Measurements from ENCODE around the gene PYGB. TPM values are rescaled to one million over a fixed set of nuclear protein-coding genes. Genes with fewer than 3 reads are reported as not detected.

The PYGB gene
- total RNA-seq, 3 donors from 2014 or later, result 247 to 252 (median 247) TPM

DNA sequence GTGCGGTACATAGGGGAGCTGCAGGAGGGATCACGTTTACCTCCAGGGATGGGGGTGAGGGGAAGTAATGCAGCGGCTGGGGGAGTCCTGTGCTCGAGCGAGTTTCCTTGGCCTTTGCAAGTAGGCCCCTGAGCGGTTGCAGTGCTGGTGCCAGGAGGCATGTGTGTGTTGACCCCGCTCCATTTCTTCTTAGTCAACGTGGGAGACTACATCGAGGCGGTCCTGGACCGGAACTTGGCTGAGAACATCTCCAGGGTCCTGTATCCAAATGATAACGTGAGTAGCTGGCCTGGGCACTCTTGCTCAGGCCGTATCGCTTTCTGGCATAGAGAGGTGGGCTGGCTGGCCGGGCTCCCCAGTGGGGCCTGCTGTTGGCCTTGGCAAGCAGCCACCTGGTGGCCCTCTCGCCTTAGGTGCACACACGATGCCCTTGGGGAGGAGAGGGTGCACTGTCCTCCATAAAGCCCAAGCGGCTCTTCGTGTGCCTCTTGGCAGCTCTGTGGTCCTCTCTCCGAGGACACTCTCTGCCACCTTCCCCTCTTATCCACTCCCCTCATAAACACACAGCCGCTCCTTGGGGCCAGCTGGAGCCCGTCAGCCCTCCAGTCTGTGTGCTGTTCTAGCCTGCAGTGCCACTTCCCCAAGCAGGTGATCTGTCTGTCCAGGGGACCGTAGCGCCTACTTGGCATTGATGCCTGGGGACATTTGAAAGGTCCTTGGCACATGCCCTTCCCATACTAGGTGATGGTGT lies 29.3 kb downstream of the PYGB start:
- intact Hi-C loops (cut with DNase I, micrococcal nuclease), result no loop called here
- Histone ChIP-seq H3K9me3 (no peaks in the 10 kb centered on the region), H3K4me1 (ENCODE audit: low read depth) (no peaks in the 10 kb centered on the region), H3K4me3 (no peak overlapping the region), H3K36me3 (ENCODE audit: low read depth) (peaks cover 29% of the 10 kb centered on the region)
- no peak for ATAC-seq
- TF ChIP-seq, protein P1, sequence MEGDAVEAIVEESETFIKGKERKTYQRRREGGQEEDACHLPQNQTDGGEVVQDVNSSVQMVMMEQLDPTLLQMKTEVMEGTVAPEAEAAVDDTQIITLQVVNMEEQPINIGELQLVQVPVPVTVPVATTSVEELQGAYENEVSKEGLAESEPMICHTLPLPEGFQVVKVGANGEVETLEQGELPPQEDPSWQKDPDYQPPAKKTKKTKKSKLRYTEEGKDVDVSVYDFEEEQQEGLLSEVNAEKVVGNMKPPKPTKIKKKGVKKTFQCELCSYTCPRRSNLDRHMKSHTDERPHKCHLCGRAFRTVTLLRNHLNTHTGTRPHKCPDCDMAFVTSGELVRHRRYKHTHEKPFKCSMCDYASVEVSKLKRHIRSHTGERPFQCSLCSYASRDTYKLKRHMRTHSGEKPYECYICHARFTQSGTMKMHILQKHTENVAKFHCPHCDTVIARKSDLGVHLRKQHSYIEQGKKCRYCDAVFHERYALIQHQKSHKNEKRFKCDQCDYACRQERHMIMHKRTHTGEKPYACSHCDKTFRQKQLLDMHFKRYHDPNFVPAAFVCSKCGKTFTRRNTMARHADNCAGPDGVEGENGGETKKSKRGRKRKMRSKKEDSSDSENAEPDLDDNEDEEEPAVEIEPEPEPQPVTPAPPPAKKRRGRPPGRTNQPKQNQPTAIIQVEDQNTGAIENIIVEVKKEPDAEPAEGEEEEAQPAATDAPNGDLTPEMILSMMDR (IDR thresholded peaks at IDR 0.05), result no peak
- DNase-seq, result peak in 1 of 3 donors; percentile 39

DNA sequence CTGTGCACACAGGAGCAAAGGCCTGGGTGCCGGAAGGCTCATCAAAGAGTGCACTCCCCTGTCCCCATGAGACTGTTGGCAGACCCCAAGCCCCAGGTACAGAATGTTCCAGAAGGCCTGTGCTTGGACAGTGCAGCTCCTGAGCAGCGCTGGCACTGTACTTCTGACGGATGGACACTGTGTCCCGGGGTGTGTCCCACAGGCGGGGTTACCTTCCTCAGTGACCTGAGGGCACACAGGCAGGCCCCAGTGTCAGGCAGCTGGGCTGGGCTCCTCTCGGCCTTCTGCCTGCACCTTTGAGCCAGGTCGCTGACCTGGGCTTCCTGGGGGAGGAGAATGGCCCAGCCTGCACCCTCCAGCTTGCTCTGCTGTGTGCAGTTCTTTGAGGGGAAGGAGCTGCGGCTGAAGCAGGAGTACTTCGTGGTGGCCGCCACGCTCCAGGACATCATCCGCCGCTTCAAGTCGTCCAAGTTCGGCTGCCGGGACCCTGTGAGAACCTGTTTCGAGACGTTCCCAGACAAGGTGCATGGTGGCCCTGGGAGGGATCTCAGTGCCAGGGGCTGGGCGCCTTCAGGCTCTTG lies 30.1 kb downstream of the PYGB start:
- intact Hi-C loops (cut with DNase I, micrococcal nuclease), result no loop called here
- Histone ChIP-seq H3K4me1 (ENCODE audit: low read depth) (no peaks in the 10 kb centered on the region), H3K9me3 (no peaks in the 10 kb centered on the region), H3K36me3 (ENCODE audit: low read depth) (peaks cover 25% of the 10 kb centered on the region), H3K4me3 (no peak overlapping the region)
- ATAC-seq (peak; percentile 65), DNase-seq (peak in 2 of 3 donors; percentile 32 to 49)
- TF ChIP-seq, protein P1 (IDR thresholded peaks at IDR 0.05), result no peak

DNA sequence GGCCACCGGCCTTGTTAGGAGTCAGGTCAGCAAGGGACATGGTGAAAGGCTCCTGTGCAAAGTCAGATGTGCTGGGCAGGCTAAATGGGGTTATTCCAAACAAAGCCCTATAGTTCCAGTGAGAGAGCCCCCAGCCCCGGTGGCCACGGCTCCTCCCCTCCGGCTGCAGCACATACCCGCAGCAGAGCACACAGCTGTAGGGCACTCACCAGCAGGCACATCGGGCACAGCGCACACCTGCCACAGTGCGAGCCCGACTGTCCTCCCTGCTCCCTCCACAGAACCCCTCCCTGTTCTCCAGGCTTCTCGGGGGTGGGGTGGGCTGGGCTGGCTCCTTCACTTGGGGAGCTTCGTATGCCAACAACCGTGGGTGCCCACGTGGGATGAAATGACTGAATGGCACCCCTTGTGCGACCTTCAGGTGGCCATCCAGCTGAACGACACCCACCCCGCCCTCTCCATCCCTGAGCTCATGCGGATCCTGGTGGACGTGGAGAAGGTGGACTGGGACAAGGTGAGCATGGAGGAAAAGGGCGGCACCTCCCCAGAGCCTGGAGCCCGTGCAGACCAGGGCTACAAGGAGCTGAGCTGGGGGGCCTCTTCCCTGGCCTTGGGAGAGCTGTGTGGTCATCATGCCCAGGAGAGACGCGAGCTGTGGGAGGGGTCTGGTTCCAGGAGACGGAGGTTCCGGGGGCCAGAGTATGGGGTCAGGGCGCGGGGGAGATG lies 30.9 kb downstream of the PYGB start:
- peak in 2 of 3 donors; percentile 26 to 45 for DNase-seq
- Histone ChIP-seq H3K36me3 (ENCODE audit: low read depth) (peaks cover 20% of the 10 kb centered on the region), H3K9me3 (no peaks in the 10 kb centered on the region), H3K4me1 (ENCODE audit: low read depth) (no peaks in the 10 kb centered on the region), H3K4me3 (no peak overlapping the region)
- TF ChIP-seq, protein P1 (IDR thresholded peaks at IDR 0.05), result no peak
- intact Hi-C loops (cut with DNase I, micrococcal nuclease), result no loop called here
- no peak for ATAC-seq

DNA sequence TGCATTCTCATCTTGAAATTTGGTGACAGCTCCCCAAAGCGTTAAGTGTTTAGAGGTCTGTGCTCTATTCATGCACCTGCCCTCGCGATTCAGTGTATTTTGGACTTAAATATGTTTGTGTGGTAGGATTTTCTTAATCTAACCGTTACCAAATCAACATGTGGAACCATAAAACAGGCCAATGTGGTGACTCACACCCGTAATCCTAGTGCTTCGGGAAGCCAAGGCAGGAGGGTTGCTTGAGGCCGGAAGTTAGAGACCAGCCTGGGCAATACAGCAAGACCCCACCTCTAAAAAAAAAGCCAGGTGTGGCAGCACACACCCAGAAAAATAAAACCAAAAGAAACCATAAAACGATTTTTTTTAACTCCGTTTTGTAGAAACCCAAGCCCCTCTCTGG lies 31.5 kb downstream of the PYGB start:
- TF ChIP-seq, protein P1 (IDR thresholded peaks at IDR 0.05), result no peak
- no peak for DNase-seq
- no peak overlapping the region for H3K4me3 ChIP-seq
- H3K4me1 ChIP-seq (ENCODE audit: low read depth), result no peaks in the 10 kb centered on the region
- peak; percentile 37 for ATAC-seq
- H3K36me3 ChIP-seq (ENCODE audit: low read depth), result peaks cover 16% of the 10 kb centered on the region
- intact Hi-C loops (cut with DNase I, micrococcal nuclease), result no loop called here
- H3K9me3 ChIP-seq, result no peaks in the 10 kb centered on the region

DNA sequence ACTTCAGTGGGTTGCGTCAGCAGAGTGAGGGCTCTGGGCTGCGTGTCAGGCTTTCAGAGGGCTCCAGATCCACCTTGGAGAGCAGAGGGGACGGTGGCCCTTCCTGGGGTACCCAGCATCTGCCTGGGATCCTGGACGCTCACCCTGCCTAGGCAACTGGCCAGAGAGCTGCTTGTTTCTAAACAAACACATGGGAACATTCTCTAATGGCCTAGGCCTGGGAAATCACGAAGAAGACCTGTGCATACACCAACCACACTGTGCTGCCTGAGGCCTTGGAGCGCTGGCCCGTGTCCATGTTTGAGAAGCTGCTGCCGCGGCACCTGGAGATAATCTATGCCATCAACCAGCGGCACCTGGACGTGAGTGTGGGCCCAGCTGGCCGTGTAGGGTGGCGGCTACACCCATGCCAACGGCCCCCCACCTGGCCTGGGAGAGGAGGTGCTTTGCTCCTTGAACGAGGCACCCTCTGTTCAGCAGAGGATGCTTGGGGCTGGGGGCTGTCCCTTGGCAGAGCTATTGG lies 32.2 kb downstream of the PYGB start:
- intact Hi-C loops (cut with DNase I, micrococcal nuclease), result no loop called here
- Histone ChIP-seq H3K9me3 (no peaks in the 10 kb centered on the region), H3K4me1 (ENCODE audit: low read depth) (no peaks in the 10 kb centered on the region), H3K4me3 (no peak overlapping the region), H3K36me3 (ENCODE audit: low read depth) (peaks cover 9% of the 10 kb centered on the region)
- ATAC-seq (no peak), DNase-seq (peak in 2 of 3 donors; percentile 30 to 33)
- TF ChIP-seq, protein P1 (IDR thresholded peaks at IDR 0.05), result no peak
